OCI-LY3 (cell line): ENCODE measurements around the gene DDX51.

ENCODE experiments used
- EZH2phosphoT487 ChIP-seq: fragments of 200-600 bp; shearing (Covaris generic); IDR thresholded peaks from 2 replicates; pipeline ENCODE4 v1.6.1; 2018; ENCODE audit warnings: antibody characterized with exemption, mixed run types, low read depth
- TF ChIP-seq, protein P1 (sequence below): fragments of 200-600, 300-600 bp; sonication (generic); IDR thresholded peaks from 2 replicates; pipeline ENCODE4 v1.5.1; 2014; ENCODE audit warnings: antibody characterized with exemption, low read length, low read depth

DNA sequence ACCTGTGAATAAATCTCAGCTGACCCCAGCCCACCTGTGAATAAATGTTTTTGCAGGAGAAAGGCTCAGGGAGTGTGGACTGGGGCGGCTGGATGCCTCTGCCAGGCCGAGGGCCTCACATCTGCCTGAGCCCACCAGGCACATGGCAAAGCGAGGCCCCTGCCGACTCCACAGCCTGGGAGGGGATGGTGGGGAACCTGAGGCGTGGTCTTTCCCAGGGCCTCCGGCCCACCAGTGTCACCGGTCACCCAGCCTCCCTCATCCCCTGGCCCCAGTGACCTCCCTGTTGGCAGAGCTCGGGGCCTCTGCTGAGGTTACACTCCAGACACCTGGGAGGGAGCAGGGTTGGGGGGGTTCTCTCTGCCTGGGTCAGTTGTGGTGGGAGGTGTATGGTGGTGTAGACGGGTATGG is 8.3 kb upstream of the DDX51 start:
- TF ChIP-seq, protein P1, sequence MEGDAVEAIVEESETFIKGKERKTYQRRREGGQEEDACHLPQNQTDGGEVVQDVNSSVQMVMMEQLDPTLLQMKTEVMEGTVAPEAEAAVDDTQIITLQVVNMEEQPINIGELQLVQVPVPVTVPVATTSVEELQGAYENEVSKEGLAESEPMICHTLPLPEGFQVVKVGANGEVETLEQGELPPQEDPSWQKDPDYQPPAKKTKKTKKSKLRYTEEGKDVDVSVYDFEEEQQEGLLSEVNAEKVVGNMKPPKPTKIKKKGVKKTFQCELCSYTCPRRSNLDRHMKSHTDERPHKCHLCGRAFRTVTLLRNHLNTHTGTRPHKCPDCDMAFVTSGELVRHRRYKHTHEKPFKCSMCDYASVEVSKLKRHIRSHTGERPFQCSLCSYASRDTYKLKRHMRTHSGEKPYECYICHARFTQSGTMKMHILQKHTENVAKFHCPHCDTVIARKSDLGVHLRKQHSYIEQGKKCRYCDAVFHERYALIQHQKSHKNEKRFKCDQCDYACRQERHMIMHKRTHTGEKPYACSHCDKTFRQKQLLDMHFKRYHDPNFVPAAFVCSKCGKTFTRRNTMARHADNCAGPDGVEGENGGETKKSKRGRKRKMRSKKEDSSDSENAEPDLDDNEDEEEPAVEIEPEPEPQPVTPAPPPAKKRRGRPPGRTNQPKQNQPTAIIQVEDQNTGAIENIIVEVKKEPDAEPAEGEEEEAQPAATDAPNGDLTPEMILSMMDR, result no peak
- no peak for TF ChIP-seq EZH2phosphoT487
